OCI-LY1 (cell line): ENCODE measurements around the gene LHFPL5.

Experiments
- EZH2 ChIP-seq: fragments of 200-600 bp; sonication (generic), shearing (Covaris generic); IDR thresholded peaks from 2 replicates; pipeline ENCODE4 v1.8.0; 2017; ENCODE audit warnings: borderline replicate concordance, mixed run types, mild to moderate bottlenecking, antibody characterized with exemption, low read length, moderate library complexity, mixed read lengths
- TF ChIP-seq, protein P1 (sequence below): fragments of 200-600 bp; sonication (generic), shearing (Covaris generic); IDR thresholded peaks from 2 replicates; pipeline ENCODE4 v1.5.1; 2017; ENCODE audit warnings: mild to moderate bottlenecking, antibody characterized with exemption, low read length, moderate library complexity, mixed read lengths

DNA sequence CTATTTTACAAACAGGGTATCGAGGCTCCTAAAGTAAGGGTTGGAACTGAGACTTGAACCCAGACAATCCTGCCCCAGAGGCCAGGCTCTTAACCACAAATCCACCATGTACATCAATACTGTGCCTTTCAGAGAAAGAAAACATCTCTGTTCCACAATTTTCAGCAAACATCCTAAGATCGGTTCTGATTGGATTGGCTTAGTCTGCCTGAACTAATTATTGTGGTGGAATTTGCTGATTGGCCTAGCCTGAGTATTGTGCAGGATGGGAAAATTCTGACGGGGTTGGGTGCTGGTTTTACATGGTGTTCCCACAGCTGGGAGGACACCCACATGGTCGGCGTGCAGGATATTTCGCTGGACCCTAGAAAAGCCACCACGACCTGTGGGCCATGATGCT lies 24.4 kb upstream of the LHFPL5 start, which contains the start of gene CLPSL1:
- TF ChIP-seq, protein P1, sequence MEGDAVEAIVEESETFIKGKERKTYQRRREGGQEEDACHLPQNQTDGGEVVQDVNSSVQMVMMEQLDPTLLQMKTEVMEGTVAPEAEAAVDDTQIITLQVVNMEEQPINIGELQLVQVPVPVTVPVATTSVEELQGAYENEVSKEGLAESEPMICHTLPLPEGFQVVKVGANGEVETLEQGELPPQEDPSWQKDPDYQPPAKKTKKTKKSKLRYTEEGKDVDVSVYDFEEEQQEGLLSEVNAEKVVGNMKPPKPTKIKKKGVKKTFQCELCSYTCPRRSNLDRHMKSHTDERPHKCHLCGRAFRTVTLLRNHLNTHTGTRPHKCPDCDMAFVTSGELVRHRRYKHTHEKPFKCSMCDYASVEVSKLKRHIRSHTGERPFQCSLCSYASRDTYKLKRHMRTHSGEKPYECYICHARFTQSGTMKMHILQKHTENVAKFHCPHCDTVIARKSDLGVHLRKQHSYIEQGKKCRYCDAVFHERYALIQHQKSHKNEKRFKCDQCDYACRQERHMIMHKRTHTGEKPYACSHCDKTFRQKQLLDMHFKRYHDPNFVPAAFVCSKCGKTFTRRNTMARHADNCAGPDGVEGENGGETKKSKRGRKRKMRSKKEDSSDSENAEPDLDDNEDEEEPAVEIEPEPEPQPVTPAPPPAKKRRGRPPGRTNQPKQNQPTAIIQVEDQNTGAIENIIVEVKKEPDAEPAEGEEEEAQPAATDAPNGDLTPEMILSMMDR = no peak
- no peak for TF ChIP-seq EZH2
